Caco-2 (cell line): ENCODE data around the gene SHANK1. TPM values are rescaled to one million over a fixed set of nuclear protein-coding genes. Genes with fewer than 3 reads are reported as not detected.

ENCODE experiments used
- BruUV-seq: library from RNA; stranded (reverse); fragments of 400-500 nt; replicated peaks from 2 replicates; lab custom pipeline; 2021; lab: Mats Ljungman, UMichigan
- CTCF ChIA-PET: fragments of 300-600 bp; sonication (Branson Sonifier 250); formaldehyde crosslinking; loops from one replicate; lab custom pipeline; 2022; ENCODE audit warnings: antibody characterized with exemption; lab: Charles Lee
- POLR2A ChIA-PET: fragments of 300-600 bp; sonication (Branson Sonifier 250); formaldehyde crosslinking; loops from one replicate; lab custom pipeline; 2022; ENCODE audit warnings: antibody characterized with exemption; lab: Charles Lee
- DNase-seq, 2 experiments: peaks; one replicate each; pipeline versions ENCODE4 v3.0.0 to v3.0.0-alpha.2; 2020 to 2022
- H3K27me3 ChIP-seq: replicated peaks from 2 replicates; pipeline ENCODE4 v1.6.0; 2011; ENCODE audit warnings: low read length; ENCODE audit not compliant: control insufficient read depth, insufficient read depth
- H3K36me3 ChIP-seq: 2 replicates; pipeline ENCODE4 v1.5.1; 2011; ENCODE audit warnings: low read length; ENCODE audit not compliant: control insufficient read depth, insufficient read depth
- H3K4me1 ChIP-seq: fragments of 250-450 bp; sonication (Bioruptor Pico); 2 replicates; pipeline ENCODE4 v1.5.1; 2020; ENCODE audit warnings: mild to moderate bottlenecking
- H3K4me3 ChIP-seq: 2 replicates; pipeline ENCODE4 v1.5.1; 2011; ENCODE audit warnings: low read depth, mild to moderate bottlenecking, control low read depth, low read length
- H3K9me3 ChIP-seq: fragments of 250-450 bp; sonication (Bioruptor Pico); 2 replicates; pipeline ENCODE4 v1.5.1; 2020; ENCODE audit warnings: mild to moderate bottlenecking, moderate library complexity
- H3K27ac Mint-ChIP-seq: one replicate; pipeline ENCODE4 v1.8.0; 2022; ENCODE audit warnings: mixed read lengths; ENCODE audit not compliant: unreplicated experiment
- H3K27me3 Mint-ChIP-seq: one replicate; pipeline ENCODE4 v1.8.0; 2022; ENCODE audit warnings: mixed read lengths; ENCODE audit not compliant: insufficient read depth, unreplicated experiment
- H3K36me3 Mint-ChIP-seq: one replicate; pipeline ENCODE4 v1.8.0; 2022; ENCODE audit warnings: mild to moderate bottlenecking, mixed read lengths; ENCODE audit not compliant: insufficient read depth, unreplicated experiment
- H3K4me1 Mint-ChIP-seq: one replicate; pipeline ENCODE4 v1.8.0; 2022; ENCODE audit warnings: low read depth, mixed read lengths; ENCODE audit not compliant: unreplicated experiment
- H3K4me3 Mint-ChIP-seq: one replicate; pipeline ENCODE4 v1.8.0; 2022; ENCODE audit warnings: mild to moderate bottlenecking, moderate library complexity, mixed read lengths; ENCODE audit not compliant: unreplicated experiment
- H3K9me3 Mint-ChIP-seq: one replicate; pipeline ENCODE4 v1.8.0; 2022; ENCODE audit warnings: mixed read lengths; ENCODE audit not compliant: unreplicated experiment
- intact Hi-C: fragments of 100-400 bp; cut with micrococcal nuclease; formaldehyde crosslinking; loops from one replicate; pipeline ENCODE4 v1.10.0; 2022; ENCODE audit not compliant: unreplicated experiment
- total RNA-seq: library from RNA; stranded (reverse); gene quantifications from 2 replicates; pipeline ENCODE4 v1.2.3, GENCODE V29; 2022
- TF ChIP-seq, protein P1 (sequence below), 2 experiments: fragments of 200-600 bp in 1 of 2; IDR thresholded peaks; 1 replicate in 1 of 2; 2 replicates in 1 of 2; pipeline versions ENCODE4 v1.5.1 to v1.8.0; 2011 to 2022; ENCODE audit warnings: antibody characterized with exemption in 1 of 2, control low read depth in 1 of 2, inconsistent platforms in 1 of 2, low read depth in 1 of 2, low read length in 1 of 2, mild to moderate bottlenecking in 1 of 2, moderate library complexity in 1 of 2; ENCODE audit not compliant: insufficient read depth in 1 of 2, severe bottlenecking in 1 of 2, unreplicated experiment in 1 of 2

The SHANK1 gene
- total RNA-seq, 1 experiment from 2014 or later: not detected

DNA sequence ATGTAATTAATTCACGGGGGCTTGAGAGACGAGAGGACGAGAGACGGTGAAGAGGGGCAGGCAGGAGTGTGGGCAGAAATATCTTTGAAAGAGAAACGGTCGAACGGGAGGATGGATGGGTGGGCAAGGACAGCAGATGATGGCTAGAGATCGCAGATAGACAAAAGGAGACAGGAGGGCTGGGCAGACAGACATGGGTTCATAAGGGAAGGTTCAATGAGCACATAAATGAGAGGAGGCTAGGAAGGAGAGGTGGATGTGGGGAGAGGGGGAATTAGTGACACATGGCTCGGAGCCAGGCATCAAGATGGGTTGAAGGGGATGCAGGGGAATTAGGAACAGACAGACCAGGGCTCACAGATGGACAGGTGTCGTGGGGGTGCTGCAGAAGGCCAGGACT, 81.0 kb downstream of the SHANK1 start:
- no peak overlapping the region for H3K4me3 ChIP-seq
- peaks cover 1% of the 10 kb centered on the region; the same call in 1 of the 2 replicates for H3K27me3 ChIP-seq
- H3K9me3 Mint-ChIP-seq: no peaks in the 10 kb centered on the region
- H3K27me3 Mint-ChIP-seq: peaks cover 14% of the 10 kb centered on the region
- CTCF ChIA-PET: no interaction called here
- H3K36me3 ChIP-seq: no peaks in the 10 kb centered on the region
- peak overlapping the region; percentile 57 for H3K4me3 Mint-ChIP-seq
- no peaks in the 10 kb centered on the region for H3K36me3 Mint-ChIP-seq
- no TSS peak for BruUV-seq
- H3K4me1 ChIP-seq: peaks cover 11% of the 10 kb centered on the region
- TF ChIP-seq, protein P1, sequence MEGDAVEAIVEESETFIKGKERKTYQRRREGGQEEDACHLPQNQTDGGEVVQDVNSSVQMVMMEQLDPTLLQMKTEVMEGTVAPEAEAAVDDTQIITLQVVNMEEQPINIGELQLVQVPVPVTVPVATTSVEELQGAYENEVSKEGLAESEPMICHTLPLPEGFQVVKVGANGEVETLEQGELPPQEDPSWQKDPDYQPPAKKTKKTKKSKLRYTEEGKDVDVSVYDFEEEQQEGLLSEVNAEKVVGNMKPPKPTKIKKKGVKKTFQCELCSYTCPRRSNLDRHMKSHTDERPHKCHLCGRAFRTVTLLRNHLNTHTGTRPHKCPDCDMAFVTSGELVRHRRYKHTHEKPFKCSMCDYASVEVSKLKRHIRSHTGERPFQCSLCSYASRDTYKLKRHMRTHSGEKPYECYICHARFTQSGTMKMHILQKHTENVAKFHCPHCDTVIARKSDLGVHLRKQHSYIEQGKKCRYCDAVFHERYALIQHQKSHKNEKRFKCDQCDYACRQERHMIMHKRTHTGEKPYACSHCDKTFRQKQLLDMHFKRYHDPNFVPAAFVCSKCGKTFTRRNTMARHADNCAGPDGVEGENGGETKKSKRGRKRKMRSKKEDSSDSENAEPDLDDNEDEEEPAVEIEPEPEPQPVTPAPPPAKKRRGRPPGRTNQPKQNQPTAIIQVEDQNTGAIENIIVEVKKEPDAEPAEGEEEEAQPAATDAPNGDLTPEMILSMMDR (IDR thresholded peaks at IDR 0.05; ENCODE audit: insufficient read depth in 1 of 2, low read depth in 1 of 2, low read length in 1 of 2, severe bottlenecking in 1 of 2, unreplicated experiment in 1 of 2): no peak
- intact Hi-C loops: no loop called here
- DNase-seq: no peak
- no peak overlapping the region for H3K27ac Mint-ChIP-seq
- peaks cover 7% of the 10 kb centered on the region for H3K4me1 Mint-ChIP-seq
- POLR2A ChIA-PET: no interaction called here
- peaks cover 7% of the 10 kb centered on the region for H3K9me3 ChIP-seq

DNA sequence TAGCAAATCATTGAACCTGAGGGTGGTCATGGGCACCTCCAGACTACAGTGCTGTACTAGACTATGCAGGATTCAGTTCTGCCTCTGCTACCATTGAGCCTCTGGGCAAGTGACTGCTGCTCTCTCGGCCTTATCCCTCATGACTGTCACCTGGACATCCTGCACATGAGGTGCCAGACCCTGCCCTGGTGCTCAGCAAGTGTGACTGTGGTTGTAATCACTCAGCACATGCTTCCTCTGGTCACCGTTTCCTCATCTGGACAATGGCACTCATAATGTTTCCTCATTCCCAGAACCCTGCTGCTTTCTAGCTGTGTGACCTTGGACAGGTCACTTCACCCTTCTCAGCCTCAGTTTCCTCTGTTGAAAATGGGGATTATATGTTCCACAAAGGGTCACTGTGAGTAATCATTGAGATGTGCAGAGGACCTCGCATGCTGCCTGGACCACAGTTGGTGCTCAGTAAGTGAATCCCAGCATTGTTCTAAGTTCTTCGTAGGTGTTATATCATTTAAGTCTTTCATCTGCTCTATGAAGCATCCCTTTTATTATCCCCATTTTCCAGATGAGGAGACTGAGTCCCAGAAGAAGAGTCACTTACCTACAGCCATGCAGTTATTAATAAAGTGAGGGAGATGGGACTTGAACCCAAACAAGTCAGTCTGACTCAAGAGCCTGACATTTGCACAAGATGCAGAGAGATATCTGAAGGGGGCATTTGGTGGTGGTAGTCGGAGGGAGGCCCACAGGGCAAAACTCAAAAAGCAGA, 83.1 kb downstream of the SHANK1 start:
- intact Hi-C loops: no loop called here

DNA sequence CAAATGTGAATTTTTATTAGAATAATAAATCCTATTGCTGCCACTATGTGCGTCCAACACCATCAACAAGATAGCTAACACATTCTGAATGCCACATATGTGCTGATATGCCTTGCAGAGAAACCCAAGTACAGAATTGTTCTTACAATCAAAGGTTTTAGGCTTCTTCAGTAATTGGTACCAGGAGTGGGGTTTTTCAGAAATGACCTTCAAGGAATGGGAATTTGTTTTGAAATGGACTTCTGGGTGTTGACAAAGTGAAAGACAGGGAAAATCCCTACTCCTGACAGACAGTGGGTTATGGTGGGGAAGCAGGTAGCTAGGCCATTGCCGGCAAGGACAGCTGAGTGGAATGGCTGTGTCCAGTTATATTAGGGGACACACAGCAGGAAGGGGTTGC, 85.6 kb downstream of the SHANK1 start:
- TF ChIP-seq, protein P1 (IDR thresholded peaks at IDR 0.05; ENCODE audit: insufficient read depth in 1 of 2, low read depth in 1 of 2, low read length in 1 of 2, severe bottlenecking in 1 of 2, unreplicated experiment in 1 of 2): no peak
- no TSS peak for BruUV-seq
- H3K4me1 Mint-ChIP-seq: peaks cover 7% of the 10 kb centered on the region
- Histone ChIP-seq H3K36me3 (no peaks in the 10 kb centered on the region), H3K9me3 (peaks cover 15% of the 10 kb centered on the region), H3K4me3 (no peak overlapping the region), H3K4me1 (peaks cover 3% of the 10 kb centered on the region; the same call in 1 of the 2 replicates), H3K27me3 (peaks cover 1% of the 10 kb centered on the region; the same call in 1 of the 2 replicates)
- no peaks in the 10 kb centered on the region for H3K9me3 Mint-ChIP-seq
- intact Hi-C loops: no loop called here
- no peak for DNase-seq
- ChIA-PET CTCF (no interaction called here), POLR2A (no interaction called here)
- H3K27me3 Mint-ChIP-seq: peaks cover 17% of the 10 kb centered on the region
- no peak overlapping the region for H3K4me3 Mint-ChIP-seq
- H3K27ac Mint-ChIP-seq: no peak overlapping the region
- H3K36me3 Mint-ChIP-seq: no peaks in the 10 kb centered on the region

More for the DNA sequence above, 83.1 kb downstream of the SHANK1 start:
- peaks cover 1% of the 10 kb centered on the region; the same call in 1 of the 2 replicates for H3K27me3 ChIP-seq
- Mint-ChIP-seq H3K27me3 (peaks cover 14% of the 10 kb centered on the region), H3K4me3 (no peak overlapping the region), H3K9me3 (no peaks in the 10 kb centered on the region), H3K36me3 (no peaks in the 10 kb centered on the region), H3K27ac (no peak overlapping the region), H3K4me1 (peaks cover 7% of the 10 kb centered on the region)
- H3K9me3 ChIP-seq: peaks cover 15% of the 10 kb centered on the region
- BruUV-seq: no TSS peak
- no peak overlapping the region for H3K4me3 ChIP-seq
- H3K4me1 ChIP-seq: peaks cover 11% of the 10 kb centered on the region
- POLR2A ChIA-PET: no interaction called here
- no peak for DNase-seq
- H3K36me3 ChIP-seq: no peaks in the 10 kb centered on the region
- CTCF ChIA-PET: no interaction called here
- TF ChIP-seq, protein P1 (IDR thresholded peaks at IDR 0.05; ENCODE audit: insufficient read depth in 1 of 2, low read depth in 1 of 2, low read length in 1 of 2, severe bottlenecking in 1 of 2, unreplicated experiment in 1 of 2): no peak
